GM18868 (cell line): Measurements from ENCODE around the gene PELI2.

Source experiments
- ATAC-seq: cut with Tn5 transposase; IDR thresholded peaks from one replicate; pipeline ENCODE4 v1.9.1; 2021; ENCODE audit warnings: mild to moderate bottlenecking, moderate library complexity; ENCODE audit not compliant: unreplicated experiment

PELI2 gene

GRCh38 chr14:56289155-56289554, 170.9 kb downstream of the PELI2 start:
- no peak for ATAC-seq

DNA sequence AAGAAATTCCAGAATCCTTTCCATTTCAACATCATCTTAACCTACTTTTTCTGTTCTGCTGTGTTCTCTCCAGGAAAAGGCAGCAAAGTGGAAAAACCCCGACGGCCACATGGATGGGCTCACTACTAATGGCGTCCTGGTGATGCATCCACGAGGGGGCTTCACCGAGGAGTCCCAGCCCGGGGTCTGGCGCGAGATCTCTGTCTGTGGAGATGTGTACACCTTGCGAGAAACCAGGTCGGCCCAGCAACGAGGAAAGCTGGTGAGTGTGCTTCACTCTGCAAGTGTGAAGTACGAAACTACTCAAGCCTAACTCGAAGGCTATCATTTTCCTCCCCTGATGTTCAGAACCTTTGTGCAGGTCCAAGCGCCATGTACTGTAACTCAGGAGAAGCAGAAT, 172.0 kb downstream of the PELI2 start:
- ATAC-seq: no peak

DNA sequence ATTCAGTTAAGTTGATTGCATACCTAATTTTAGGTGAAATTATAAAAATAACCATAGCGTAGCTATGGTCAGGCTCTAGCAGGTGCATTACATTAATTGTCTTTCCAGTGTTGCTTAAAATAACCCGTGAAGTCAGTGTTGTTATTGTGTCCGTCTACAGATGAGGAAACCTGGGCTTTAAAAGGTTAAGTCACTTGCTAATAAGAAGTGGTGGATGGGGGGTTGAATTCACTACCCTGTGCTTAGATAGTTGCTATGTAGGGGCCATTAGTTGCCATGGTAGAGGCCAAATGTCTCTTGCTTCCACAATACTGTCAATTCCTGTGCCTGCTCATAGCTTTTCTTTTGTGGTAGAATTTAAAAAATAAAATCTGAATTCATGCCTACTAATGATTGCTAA, 174.8 kb downstream of the PELI2 start:
- ATAC-seq: no peak

- ATAC-seq: no peak
Observed at GRCh38 chr14:56293506-56293905, 175.3 kb downstream of the PELI2 start.

DNA sequence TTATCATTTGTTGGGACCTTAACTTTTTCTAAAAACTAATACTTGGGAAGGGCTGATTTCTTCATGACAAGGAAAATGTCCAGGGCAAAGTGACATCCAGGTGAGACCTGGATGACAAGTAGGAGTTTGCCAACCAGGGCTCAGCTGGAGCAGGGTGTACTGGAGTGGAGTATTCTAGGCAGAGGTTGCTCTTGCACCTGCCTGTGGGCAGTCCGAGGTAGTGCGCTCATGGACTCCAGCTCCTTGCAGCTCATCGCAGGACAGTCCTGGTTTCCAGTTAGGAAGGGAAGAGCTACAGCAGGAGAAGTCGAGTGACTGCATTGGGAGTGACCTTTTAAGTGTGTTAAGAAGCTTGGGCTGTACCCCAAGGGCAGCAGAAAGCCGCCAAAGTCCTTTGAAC, 175.9 kb downstream of the PELI2 start:
- ATAC-seq: no peak

DNA sequence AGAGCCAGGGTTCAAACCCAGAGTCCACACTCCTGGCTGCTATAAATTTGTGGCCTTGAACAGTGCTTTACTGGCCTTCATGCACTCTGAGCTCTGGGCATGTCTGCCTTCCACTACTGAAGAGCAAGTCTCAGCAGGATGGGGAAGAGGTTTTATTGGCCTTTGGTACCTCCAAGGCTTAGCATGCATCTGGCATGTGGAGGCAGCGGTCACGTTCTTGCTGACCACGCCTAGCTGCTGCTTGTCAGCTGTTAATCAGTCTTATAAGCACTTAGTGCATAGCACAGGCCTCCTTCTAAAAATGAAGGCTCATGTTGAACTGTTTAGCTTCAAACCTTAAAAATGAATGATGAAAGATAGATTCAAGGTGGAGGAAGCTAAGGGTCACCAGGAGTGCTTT, 177.5 kb downstream of the PELI2 start:
- no peak for ATAC-seq

- ATAC-seq: no peak
Observed at GRCh38 chr14:56297449-56297848, 179.2 kb downstream of the PELI2 start.

- no peak for ATAC-seq
Observed at GRCh38 chr14:56299306-56299984, 181.2 kb downstream of the PELI2 start.

DNA sequence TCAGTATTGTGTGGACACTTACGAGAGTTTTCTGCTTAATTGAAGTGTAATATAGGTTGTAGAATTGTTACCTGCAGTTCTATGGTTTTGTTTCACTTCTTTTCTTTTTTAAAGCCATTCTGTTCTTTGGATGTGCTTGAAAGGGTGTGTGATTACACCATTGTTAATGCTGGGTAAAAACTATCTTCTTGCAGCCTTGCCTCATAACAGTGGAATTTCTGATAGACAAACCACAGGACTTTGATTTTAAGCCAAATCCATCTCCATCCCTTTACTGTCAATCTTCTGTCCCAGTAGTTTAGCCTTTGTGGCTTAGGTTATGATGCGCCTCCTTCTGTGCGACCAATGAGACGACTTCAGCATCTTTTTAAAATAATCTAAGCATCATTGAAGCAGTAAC, 182.3 kb downstream of the PELI2 start:
- ATAC-seq: no peak

- ATAC-seq: no peak
Observed at GRCh38 chr14:56304456-56304855, 186.2 kb downstream of the PELI2 start.

GRCh38 chr14:56309198-56309597, 191.0 kb downstream of the PELI2 start:
- ATAC-seq: no peak

- ATAC-seq: no peak
Observed at GRCh38 chr14:56310643-56311042, 192.4 kb downstream of the PELI2 start.

- no peak for ATAC-seq
Observed at GRCh38 chr14:56313789-56314188, 195.6 kb downstream of the PELI2 start.

GRCh38 chr14:56318393-56319115, 200.3 kb downstream of the PELI2 start:
- no peak for ATAC-seq

DNA sequence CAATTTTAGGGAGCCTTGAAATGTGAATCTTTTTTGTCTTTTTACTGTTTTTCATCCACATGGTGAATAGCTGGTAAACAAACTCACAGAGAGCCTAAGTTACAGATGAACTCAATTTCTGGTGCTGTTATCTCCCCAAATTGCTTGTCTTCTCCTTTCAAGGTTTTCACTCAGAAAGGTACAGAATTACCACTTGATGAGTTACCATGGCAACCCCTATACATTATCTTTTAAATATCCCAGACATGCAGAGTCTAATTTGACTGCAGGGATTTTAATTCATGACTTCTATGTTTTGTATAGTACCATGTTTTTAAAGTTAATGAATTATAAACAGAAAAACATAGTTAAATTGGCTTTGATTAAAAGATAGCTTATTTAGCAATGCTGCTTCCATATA, 203.7 kb downstream of the PELI2 start:
- ATAC-seq: no peak

DNA sequence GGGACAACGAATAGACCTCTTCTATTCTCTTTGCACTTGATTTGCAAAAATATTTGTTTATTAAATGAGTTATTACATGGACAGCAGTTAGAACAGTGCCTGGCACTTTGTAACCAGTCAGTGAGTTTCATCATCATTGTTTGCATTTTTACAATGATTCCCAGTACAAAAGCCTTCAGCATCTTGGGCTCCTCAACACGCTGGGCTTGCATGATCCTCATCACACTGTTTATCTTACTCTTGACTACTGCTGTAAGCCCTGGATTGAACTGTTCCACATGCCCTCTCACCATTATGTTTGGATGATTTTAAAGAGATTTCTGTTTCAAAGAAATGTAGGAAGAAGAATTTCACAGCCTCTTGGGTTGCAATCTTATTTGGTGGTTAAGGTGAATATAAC, 204.3 kb downstream of the PELI2 start:
- ATAC-seq: no peak

GRCh38 chr14:56324454-56324853, 206.2 kb downstream of the PELI2 start:
- no peak for ATAC-seq

- ATAC-seq: no peak
Observed at GRCh38 chr14:56324856-56325699, 206.9 kb downstream of the PELI2 start.

- no peak for ATAC-seq
Observed at GRCh38 chr14:56328021-56328420, 209.8 kb downstream of the PELI2 start.

DNA sequence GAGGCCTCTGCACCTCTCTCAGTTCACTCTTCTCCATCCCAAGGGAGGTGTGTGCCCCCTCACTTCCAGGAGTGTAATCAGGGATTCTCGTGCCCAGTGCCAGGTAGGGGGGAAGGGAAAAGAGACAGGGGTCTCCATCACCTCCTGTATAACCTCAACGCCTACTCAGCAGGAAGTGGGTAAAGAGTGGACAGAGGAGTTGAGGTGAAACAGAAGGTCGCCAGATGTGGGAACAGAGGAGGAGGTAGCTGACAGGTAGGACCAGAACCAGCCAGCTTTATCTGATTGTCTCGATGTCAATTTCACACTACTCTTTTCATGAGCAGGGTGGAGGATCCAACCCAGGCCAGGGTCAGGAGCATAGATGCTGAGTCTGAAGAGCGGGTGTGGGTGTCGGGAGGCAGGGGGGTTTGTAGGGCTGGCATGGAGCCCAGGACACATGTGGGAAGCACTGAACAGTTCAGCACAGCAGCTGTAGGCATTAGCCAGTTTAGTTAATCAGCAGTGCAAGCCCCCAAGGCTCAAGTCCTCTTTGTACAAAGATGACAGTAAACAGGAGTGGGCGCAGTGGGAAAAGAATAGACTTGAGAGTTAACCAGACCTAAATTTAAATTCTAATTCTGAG, 213.5 kb downstream of the PELI2 start:
- ATAC-seq: no peak
